ENCODE results near the gene VSTM2L. TPM values are rescaled to one million over a fixed set of nuclear protein-coding genes. Genes with fewer than 3 reads are reported as not detected.

VSTM2L gene
- total and polyA plus RNA-seq, 4 donors: 8.0 to 71.6 (median 31.4) TPM

DNA sequence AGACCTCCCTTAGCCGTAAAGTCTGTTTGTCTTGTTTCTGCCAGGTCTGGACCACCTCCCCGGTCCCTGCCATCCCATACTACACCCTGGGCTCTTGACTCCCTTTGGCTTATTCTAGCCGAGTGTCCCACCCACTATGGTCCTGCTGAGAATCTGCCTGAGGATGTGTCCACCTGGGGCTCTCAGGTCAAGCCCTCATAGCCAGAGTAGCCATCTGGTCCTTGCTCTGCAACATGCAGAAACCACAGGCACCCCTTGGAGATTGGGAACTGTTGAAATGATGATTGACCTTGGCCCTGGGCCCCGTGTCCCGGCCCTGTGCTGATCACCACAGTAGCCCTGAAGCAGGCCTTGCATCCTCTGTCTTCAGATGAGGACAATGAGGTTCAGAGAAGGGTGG lies 44.0 kb downstream of the VSTM2L start:
- TF ChIP-seq, protein P1, sequence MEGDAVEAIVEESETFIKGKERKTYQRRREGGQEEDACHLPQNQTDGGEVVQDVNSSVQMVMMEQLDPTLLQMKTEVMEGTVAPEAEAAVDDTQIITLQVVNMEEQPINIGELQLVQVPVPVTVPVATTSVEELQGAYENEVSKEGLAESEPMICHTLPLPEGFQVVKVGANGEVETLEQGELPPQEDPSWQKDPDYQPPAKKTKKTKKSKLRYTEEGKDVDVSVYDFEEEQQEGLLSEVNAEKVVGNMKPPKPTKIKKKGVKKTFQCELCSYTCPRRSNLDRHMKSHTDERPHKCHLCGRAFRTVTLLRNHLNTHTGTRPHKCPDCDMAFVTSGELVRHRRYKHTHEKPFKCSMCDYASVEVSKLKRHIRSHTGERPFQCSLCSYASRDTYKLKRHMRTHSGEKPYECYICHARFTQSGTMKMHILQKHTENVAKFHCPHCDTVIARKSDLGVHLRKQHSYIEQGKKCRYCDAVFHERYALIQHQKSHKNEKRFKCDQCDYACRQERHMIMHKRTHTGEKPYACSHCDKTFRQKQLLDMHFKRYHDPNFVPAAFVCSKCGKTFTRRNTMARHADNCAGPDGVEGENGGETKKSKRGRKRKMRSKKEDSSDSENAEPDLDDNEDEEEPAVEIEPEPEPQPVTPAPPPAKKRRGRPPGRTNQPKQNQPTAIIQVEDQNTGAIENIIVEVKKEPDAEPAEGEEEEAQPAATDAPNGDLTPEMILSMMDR (IDR thresholded peaks at IDR 0.05; ENCODE audit: control extremely low read depth, extremely low read depth): no peak
- Histone ChIP-seq H3K9ac (ENCODE audit: insufficient read depth in 1 of 2, low read length in 2 of 2) (no peak overlapping the region), H3K27me3 (ENCODE audit: control insufficient read depth in 3 of 3, insufficient read depth in 3 of 3, low read length in 2 of 3) (no peaks in the 10 kb centered on the region), H3K4me3 (no peak overlapping the region), H3K27ac (ENCODE audit: low read depth in 1 of 2, low read length in 1 of 2) (no peak overlapping the region), H3K9me3 (ENCODE audit: control insufficient read depth in 4 of 4, insufficient read depth in 3 of 4, low read length in 3 of 4) (peaks cover 0 to 6% (median under 1%) of the 10 kb centered on the region in 4 donors), H3K4me1 (ENCODE audit: control insufficient read depth in 5 of 5, insufficient read depth in 5 of 5, low read length in 5 of 5) (no peaks in the 10 kb centered on the region), H3K36me3 (ENCODE audit: control insufficient read depth in 4 of 4, insufficient read depth in 4 of 4, low read length in 4 of 4) (no peaks in the 10 kb centered on the region)
- DNase-seq (no peak), ATAC-seq (ENCODE audit: insufficient read depth, low FRiP score) (no peak)
- 88 to 92% methylated on average over 5 of the region's 5 CpGs for WGBS, 2 donors

DNA sequence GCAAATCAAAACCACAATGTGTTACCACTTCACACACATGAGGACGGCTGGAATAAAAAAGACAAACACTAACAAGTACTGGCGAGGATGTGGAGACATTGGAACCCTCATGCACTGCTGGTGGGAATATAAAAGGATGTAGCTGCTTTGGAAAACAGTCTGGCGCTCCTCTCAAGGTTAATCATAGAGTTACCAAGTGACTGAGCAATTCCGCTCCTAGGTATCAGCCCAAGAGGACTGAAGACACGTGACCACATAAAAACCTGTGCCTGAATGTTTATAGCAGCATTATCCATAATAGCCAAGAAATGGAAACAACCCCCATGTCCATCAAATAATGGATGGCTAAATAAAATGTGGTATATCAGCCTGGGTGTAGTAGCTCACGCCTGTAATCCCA lies 45.0 kb downstream of the VSTM2L start:
- peaks cover 0 to 6% (median under 1%) of the 10 kb centered on the region in 4 donors for H3K9me3 ChIP-seq (ENCODE audit: control insufficient read depth in 4 of 4, insufficient read depth in 3 of 4, low read length in 3 of 4)
- H3K9ac ChIP-seq (ENCODE audit: insufficient read depth in 1 of 2, low read length in 2 of 2): no peak overlapping the region
- H3K4me1 ChIP-seq (ENCODE audit: control insufficient read depth in 5 of 5, insufficient read depth in 5 of 5, low read length in 5 of 5): no peaks in the 10 kb centered on the region
- WGBS, 2 donors: 92 to 96% methylated on average over 6 of the region's 6 CpGs
- ATAC-seq (ENCODE audit: insufficient read depth, low FRiP score) (no peak), DNase-seq (no peak)
- TF ChIP-seq, protein P1 (IDR thresholded peaks at IDR 0.05; ENCODE audit: control extremely low read depth, extremely low read depth): no peak
- H3K36me3 ChIP-seq (ENCODE audit: control insufficient read depth in 4 of 4, insufficient read depth in 4 of 4, low read length in 4 of 4): no peaks in the 10 kb centered on the region
- H3K4me3 ChIP-seq: no peak overlapping the region
- no peak overlapping the region for H3K27ac ChIP-seq (ENCODE audit: low read depth in 1 of 2, low read length in 1 of 2)
- no peaks in the 10 kb centered on the region for H3K27me3 ChIP-seq (ENCODE audit: control insufficient read depth in 3 of 3, insufficient read depth in 3 of 3, low read length in 2 of 3)

- 91 to 92% methylated on average over 11 of the region's 11 CpGs for WGBS, 2 donors
- DNase-seq: no peak
These were observed 46.0 kb downstream of the VSTM2L start for GRCh38 chr20:37948956-37949355.

More at GRCh38 chr20:37948956-37949355, 46.0 kb downstream of the VSTM2L start:
- Histone ChIP-seq H3K9me3 (ENCODE audit: control insufficient read depth in 4 of 4, insufficient read depth in 3 of 4, low read length in 3 of 4) (peaks cover 0 to 6% (median under 1%) of the 10 kb centered on the region in 4 donors), H3K36me3 (ENCODE audit: control insufficient read depth in 4 of 4, insufficient read depth in 4 of 4, low read length in 4 of 4) (no peaks in the 10 kb centered on the region), H3K4me3 (no peak overlapping the region), H3K9ac (ENCODE audit: insufficient read depth in 1 of 2, low read length in 2 of 2) (no peak overlapping the region), H3K4me1 (ENCODE audit: control insufficient read depth in 5 of 5, insufficient read depth in 5 of 5, low read length in 5 of 5) (no peaks in the 10 kb centered on the region), H3K27me3 (ENCODE audit: control insufficient read depth in 3 of 3, insufficient read depth in 3 of 3, low read length in 2 of 3) (no peaks in the 10 kb centered on the region), H3K27ac (ENCODE audit: low read depth in 1 of 2, low read length in 1 of 2) (no peak overlapping the region)
- TF ChIP-seq, protein P1 (IDR thresholded peaks at IDR 0.05; ENCODE audit: control extremely low read depth, extremely low read depth): no peak
- ATAC-seq (ENCODE audit: insufficient read depth, low FRiP score): no peak
